CD14-positive monocyte (primary cell): ENCODE results near the gene CTNNA3. TPM values are rescaled to one million over a fixed set of nuclear protein-coding genes. Genes with fewer than 3 reads are reported as not detected.

Experiments
- DNase-seq, 3 donors: peaks; one replicate each; pipeline ENCODE4 v3.0.0-alpha.2; 2011 to 2022
- H2AFZ ChIP-seq: 2 replicates; pipeline ENCODE4 v1.6.0; 2012; ENCODE audit warnings: mild to moderate bottlenecking, low read depth, low read length, inconsistent platforms; ENCODE audit not compliant: insufficient read depth, poor library complexity, severe bottlenecking
- H3K27ac ChIP-seq, 2 donors: 1 replicate in 1 of 2; 2 replicates in 1 of 2; pipeline ENCODE4 v1.5.1; 2012 to 2013; ENCODE audit warnings: low read length in 2 of 2, control low read depth in 1 of 2, inconsistent platforms in 1 of 2, low read depth in 1 of 2, mild to moderate bottlenecking in 1 of 2
- H3K27me3 ChIP-seq, 2 donors: one replicate each; pipeline versions ENCODE4 v1.6.0 to v1.6.1; 2011 to 2013; ENCODE audit warnings: low read length in 2 of 2; ENCODE audit not compliant: control insufficient read depth in 2 of 2, insufficient read depth in 2 of 2
- H3K36me3 ChIP-seq, 2 donors: replicated peaks in 1 of 2; 1 replicate in 1 of 2; 2 replicates in 1 of 2; pipeline versions ENCODE4 v1.5.1 to v1.6.1; 2012 to 2013; ENCODE audit warnings: low read length in 2 of 2, control low read depth in 1 of 2, inconsistent platforms in 1 of 2, mild to moderate bottlenecking in 1 of 2; ENCODE audit not compliant: insufficient read depth in 2 of 2, control insufficient read depth in 1 of 2
- H3K4me1 ChIP-seq, 2 donors: 1 replicate in 1 of 2; 2 replicates in 1 of 2; pipeline versions ENCODE4 v1.5.1 to v1.6.1; 2012 to 2013; ENCODE audit warnings: low read length in 2 of 2, control low read depth in 1 of 2, inconsistent platforms in 1 of 2, mild to moderate bottlenecking in 1 of 2, moderate library complexity in 1 of 2; ENCODE audit not compliant: insufficient read depth in 2 of 2, control insufficient read depth in 1 of 2
- H3K4me2 ChIP-seq: replicated peaks from 2 replicates; pipeline ENCODE3; 2012; ENCODE audit warnings: low read length, moderate library complexity, mild to moderate bottlenecking; ENCODE audit not compliant: poor library complexity, severe bottlenecking; ENCODE audit errors: extremely low read depth
- H3K4me3 ChIP-seq, 3 experiments: fragments of 200-600 bp in 1 of 3; sonication (generic) in 1 of 3; replicated peaks in 1 of 3; 1 replicate in 2 of 3; 2 replicates in 1 of 3; pipeline ENCODE4 v1.5.1; 2011 to 2013; ENCODE audit warnings: low read length in 3 of 3, mild to moderate bottlenecking in 3 of 3, control low read depth in 2 of 3, low read depth in 2 of 3, inconsistent platforms in 1 of 3, moderate library complexity in 1 of 3
- H3K79me2 ChIP-seq: 2 replicates; pipeline ENCODE4 v1.6.0; 2012; ENCODE audit warnings: mild to moderate bottlenecking, control low read depth, inconsistent platforms, low read length, moderate library complexity; ENCODE audit not compliant: insufficient read depth
- H3K9ac ChIP-seq: 2 replicates; pipeline ENCODE4 v1.6.0; 2017; ENCODE audit warnings: low read length, mild to moderate bottlenecking; ENCODE audit not compliant: insufficient read depth, poor library complexity, severe bottlenecking
- H3K9me3 ChIP-seq, 2 donors: replicated peaks in 1 of 2; 1 replicate in 1 of 2; 2 replicates in 1 of 2; pipeline versions ENCODE4 v1.5.1 to v1.6.1; 2012 to 2013; ENCODE audit warnings: low read length in 2 of 2, control low read depth in 1 of 2; ENCODE audit not compliant: control insufficient read depth in 1 of 2, insufficient read depth in 1 of 2
- H4K20me1 ChIP-seq: 2 replicates; pipeline ENCODE4 v1.6.0; 2012; ENCODE audit warnings: mild to moderate bottlenecking, low read length, control low read depth, moderate library complexity; ENCODE audit not compliant: insufficient read depth
- H3K27ac Mint-ChIP-seq, 7 donors: one replicate each; pipeline ENCODE4 v1.8.0; 2020; ENCODE audit warnings: mild to moderate bottlenecking in 7 of 7, mixed read lengths in 7 of 7, moderate library complexity in 6 of 7, inconsistent platforms in 2 of 7
- H3K27me3 Mint-ChIP-seq, 3 donors: one replicate each; pipeline ENCODE4 v1.8.0; 2021 to 2022; ENCODE audit warnings: low read depth in 3 of 3, mild to moderate bottlenecking in 3 of 3, mixed read lengths in 3 of 3, moderate library complexity in 3 of 3, inconsistent platforms in 1 of 3
- H3K36me3 Mint-ChIP-seq, 2 donors: one replicate each; pipeline ENCODE4 v1.8.0; 2020; ENCODE audit warnings: mixed read lengths in 2 of 2, inconsistent platforms in 1 of 2, mild to moderate bottlenecking in 1 of 2
- H3K4me1 Mint-ChIP-seq: one replicate; pipeline ENCODE4 v1.8.0; 2020; ENCODE audit warnings: mild to moderate bottlenecking, mixed read lengths
- H3K4me3 Mint-ChIP-seq, 2 donors: one replicate each; pipeline ENCODE4 v1.8.0; 2020; ENCODE audit warnings: mild to moderate bottlenecking in 2 of 2, mixed read lengths in 2 of 2, moderate library complexity in 1 of 2
- H3K9me3 Mint-ChIP-seq, 7 donors: one replicate each; pipeline ENCODE4 v1.8.0; 2020 to 2022; ENCODE audit warnings: mixed read lengths in 7 of 7, mild to moderate bottlenecking in 6 of 7, moderate library complexity in 6 of 7, inconsistent platforms in 2 of 7
- CTCF ChIP-seq: fragments of 200-600 bp; IDR thresholded peaks from one replicate; pipeline ENCODE4 v1.8.0; 2022; ENCODE audit warnings: antibody characterized with exemption, mild to moderate bottlenecking
- WGBS: methylation state at CpG from one replicate; pipeline ENCODE4 v1.1.5; 2013; ENCODE audit warnings: missing lambda C conversion rate; ENCODE audit not compliant: insufficient coverage; 5-methylcytosine and 5-hydroxymethylcytosine counted together
- intact Hi-C, 2 donors: fragments of 100-400 bp; cut with micrococcal nuclease; formaldehyde crosslinking; loops; one replicate each; pipeline versions ENCODE4 v1.15.0 to v1.15.1; 2023
- polyA plus RNA-seq, 3 donors: library from polyadenylated mRNA; depleted of rRNA in 1 of 3; unstranded in 2 of 3; stranded (reverse) in 1 of 3; fragments of 300-500 nt in 2 of 3; fragments of >200 nt in 1 of 3; fragmentation: Illumina TruSeq in 2 of 3; gene quantifications; 1 replicate in 2 of 3; 2 replicates in 1 of 3; pipeline ENCODE4 v1.2.3, GENCODE V29; 2012 to 2021

CTNNA3 gene
- polyA plus RNA-seq, 3 donors: not detected

GRCh38 chr10:67144530-67144929 is 551.5 kb downstream of the CTNNA3 start:
- H3K79me2 ChIP-seq: no peaks in the 10 kb centered on the region

GRCh38 chr10:67141300-67141699 is 554.7 kb downstream of the CTNNA3 start:
- DNase-seq: no peak
- H3K4me3 ChIP-seq: no peak overlapping the region
- no peaks in the 10 kb centered on the region for H4K20me1 ChIP-seq
- intact Hi-C loops: no loop called here
- H3K4me1 ChIP-seq: no peaks in the 10 kb centered on the region
- no peaks in the 10 kb centered on the region for H3K27me3 ChIP-seq
- no peak overlapping the region for H3K4me3 Mint-ChIP-seq
- no peak overlapping the region for H3K4me2 ChIP-seq
- H3K36me3 Mint-ChIP-seq: no peaks in the 10 kb centered on the region
- 86% methylated on average over 2 of the region's 6 CpGs for WGBS
- no peak overlapping the region for H3K27ac Mint-ChIP-seq
- peaks cover 0 to 10% (median 2%) of the 10 kb centered on the region in 7 donors for H3K9me3 Mint-ChIP-seq
- no peaks in the 10 kb centered on the region for H3K4me1 Mint-ChIP-seq
- TF ChIP-seq CTCF: no peak
- H3K79me2 ChIP-seq: no peaks in the 10 kb centered on the region
- H3K9me3 ChIP-seq: no peaks in the 10 kb centered on the region
- no peaks in the 10 kb centered on the region for H3K36me3 ChIP-seq
- H3K27ac ChIP-seq: no peak overlapping the region
- no peak overlapping the region for H3K9ac ChIP-seq
- H3K27me3 Mint-ChIP-seq: peaks cover 0 to 1% (median 0%) of the 10 kb centered on the region in 3 donors
- H2AFZ ChIP-seq: no peak overlapping the region

More at GRCh38 chr10:67144530-67144929, 551.5 kb downstream of the CTNNA3 start:
- H3K27ac ChIP-seq: no peak overlapping the region
- Mint-ChIP-seq H3K36me3 (no peaks in the 10 kb centered on the region), H3K4me3 (no peak overlapping the region), H3K9me3 (peaks cover 0 to 14% (median 2%) of the 10 kb centered on the region in 7 donors), H3K4me1 (no peaks in the 10 kb centered on the region), H3K27ac (no peak overlapping the region), H3K27me3 (peaks cover 0 to 2% (median 0%) of the 10 kb centered on the region in 3 donors)
- H3K4me2 ChIP-seq: no peak overlapping the region
- no CpG with 5 or more reads among the region's 1 CpG for WGBS
- TF ChIP-seq CTCF: no peak
- H3K4me3 ChIP-seq: no peak overlapping the region
- no peak overlapping the region for H2AFZ ChIP-seq
- H3K4me1 ChIP-seq: no peaks in the 10 kb centered on the region
- no peaks in the 10 kb centered on the region for H3K27me3 ChIP-seq
- H3K36me3 ChIP-seq: no peaks in the 10 kb centered on the region
- H4K20me1 ChIP-seq: no peaks in the 10 kb centered on the region
- no peaks in the 10 kb centered on the region for H3K9me3 ChIP-seq
- DNase-seq: no peak
- H3K9ac ChIP-seq: no peak overlapping the region
- intact Hi-C loops: no loop called here
